IMR-90 (cell line): Measurements from ENCODE around the gene TNRC18. TPM values are rescaled to one million over a fixed set of nuclear protein-coding genes. Genes with fewer than 3 reads are reported as not detected.

Source experiments
- ATAC-seq: fragments of 200-7000 bp; cut with Tn5 transposase; 2 replicates; pipeline ENCODE4 v1.9.1; 2020; ENCODE audit warnings: low read depth, mild to moderate bottlenecking, moderate library complexity
- BruUV-seq: library from RNA; stranded (reverse); fragments of 400-500 nt; replicated peaks from 2 replicates; lab custom pipeline; 2021; lab: Mats Ljungman, UMichigan
- CTCF ChIA-PET: fragments of 300-600 bp; formaldehyde crosslinking; extraction: SDS; loops from one replicate; lab custom pipeline; 2021; ENCODE audit warnings: antibody characterized with exemption; lab: Yijun Ruan, JAX
- POLR2A ChIA-PET: fragments of 300-600 bp; sonication (Branson Sonifier 250); formaldehyde crosslinking; loops from one replicate; lab custom pipeline; 2022; ENCODE audit warnings: antibody characterized with exemption; ENCODE audit not compliant: unreplicated experiment; lab: Charles Lee
- DNase-seq: peaks from one replicate; pipeline ENCODE4 v3.0.0; 2013
- H2AFZ ChIP-seq: replicated peaks from 2 replicates; pipeline ENCODE3; 2013; ENCODE audit warnings: low read length, mild to moderate bottlenecking; ENCODE audit not compliant: poor library complexity
- H2AK5ac ChIP-seq: 2 replicates; pipeline ENCODE4 v1.6.1; 2013; ENCODE audit warnings: low read depth, low read length, inconsistent platforms
- H2AK9ac ChIP-seq: replicated peaks from 2 replicates; pipeline ENCODE3; 2013; ENCODE audit warnings: mild to moderate bottlenecking, low read depth, low read length, moderate library complexity; ENCODE audit not compliant: poor library complexity
- H2BK120ac ChIP-seq: 2 replicates; pipeline ENCODE4 v1.6.1; 2013; ENCODE audit warnings: low read depth, low read length, inconsistent platforms
- H2BK15ac ChIP-seq: 3 replicates; pipeline ENCODE4 v1.6.1; 2013; ENCODE audit warnings: low read depth, low read length, inconsistent platforms
- H2BK20ac ChIP-seq: 2 replicates; pipeline ENCODE4 v1.6.1; 2013; ENCODE audit warnings: low read depth, mild to moderate bottlenecking, inconsistent platforms, low read length, moderate library complexity
- H2BK5ac ChIP-seq: 2 replicates; pipeline ENCODE4 v1.6.1; 2013; ENCODE audit warnings: mild to moderate bottlenecking, low read depth, low read length, inconsistent platforms; ENCODE audit not compliant: poor library complexity, severe bottlenecking
- H3K14ac ChIP-seq: replicated peaks from 2 replicates; pipeline ENCODE4 v1.6.1; 2013; ENCODE audit warnings: low read depth, low read length, inconsistent platforms
- H3K18ac ChIP-seq: 2 replicates; pipeline ENCODE4 v1.6.1; 2013; ENCODE audit warnings: low read depth, low read length, control low read depth
- H3K23ac ChIP-seq: 2 replicates; pipeline ENCODE4 v1.6.1; 2013; ENCODE audit warnings: low read depth, low read length, inconsistent platforms
- H3K27ac ChIP-seq: 2 replicates; pipeline ENCODE4 v1.5.1; 2013; ENCODE audit warnings: mild to moderate bottlenecking, control low read depth, low read length; ENCODE audit not compliant: insufficient read depth
- H3K27me3 ChIP-seq: 2 replicates; pipeline ENCODE4 v1.6.1; 2013; ENCODE audit warnings: low read length; ENCODE audit not compliant: control insufficient read depth, insufficient read depth
- H3K36me3 ChIP-seq: 2 replicates; pipeline ENCODE4 v1.6.1; 2013; ENCODE audit warnings: low read length, mixed read lengths; ENCODE audit not compliant: control insufficient read depth, insufficient read depth
- H3K4ac ChIP-seq: 2 replicates; pipeline ENCODE4 v1.6.1; 2013; ENCODE audit warnings: low read depth, low read length, inconsistent platforms
- H3K4me1 ChIP-seq: 2 replicates; pipeline ENCODE4 v1.6.1; 2013; ENCODE audit warnings: low read length, mixed read lengths; ENCODE audit not compliant: control insufficient read depth, insufficient read depth
- H3K4me2 ChIP-seq: 2 replicates; pipeline ENCODE4 v1.6.1; 2013; ENCODE audit warnings: low read depth, mild to moderate bottlenecking, control low read depth, low read length, moderate library complexity
- H3K4me3 ChIP-seq: 2 replicates; pipeline ENCODE4 v1.5.1; 2013; ENCODE audit warnings: low read depth, mild to moderate bottlenecking, control low read depth, low read length, moderate library complexity; ENCODE audit not compliant: insufficient read depth
- H3K56ac ChIP-seq: 2 replicates; pipeline ENCODE4 v1.6.1; 2013; ENCODE audit warnings: low read length, inconsistent platforms; ENCODE audit not compliant: insufficient read depth; ENCODE audit errors: extremely low read depth
- H3K79me1 ChIP-seq, 2 experiments: 2 replicates each; pipeline ENCODE4 v1.6.1; 2013; ENCODE audit warnings: low read length in 2 of 2, inconsistent platforms in 1 of 2, low read depth in 1 of 2
- H3K9ac ChIP-seq: 2 replicates; pipeline ENCODE4 v1.6.1; 2013; ENCODE audit warnings: low read depth, low read length, control low read depth
- H3K9me1 ChIP-seq: 2 replicates; pipeline ENCODE4 v1.6.1; 2013; ENCODE audit warnings: low read length, inconsistent platforms; ENCODE audit not compliant: insufficient read depth
- H3K9me3 ChIP-seq: 2 replicates; pipeline ENCODE4 v1.6.1; 2013; ENCODE audit warnings: low read length; ENCODE audit not compliant: control insufficient read depth, insufficient read depth
- H4K20me1 ChIP-seq: 2 replicates; pipeline ENCODE4 v1.6.1; 2013; ENCODE audit warnings: low read length, inconsistent platforms; ENCODE audit not compliant: insufficient read depth
- H4K5ac ChIP-seq: 2 replicates; pipeline ENCODE4 v1.6.1; 2013; ENCODE audit warnings: mild to moderate bottlenecking, low read depth, low read length, control low read depth
- H4K8ac ChIP-seq, 2 experiments: 2 replicates each; pipeline ENCODE4 v1.6.1; 2013; ENCODE audit warnings: low read depth in 2 of 2, low read length in 2 of 2, control low read depth in 1 of 2, inconsistent platforms in 1 of 2
- H4K91ac ChIP-seq: 2 replicates; pipeline ENCODE4 v1.6.1; 2013; ENCODE audit warnings: low read depth, low read length, inconsistent platforms; ENCODE audit not compliant: insufficient read depth
- BHLHE40 ChIP-seq: fragments of 150-350 bp; IDR thresholded peaks from 2 replicates; pipeline ENCODE4 v1.6.1; 2016; ENCODE audit warnings: mild to moderate bottlenecking, low read depth, low read length
- CEBPB ChIP-seq: IDR thresholded peaks from 2 replicates; pipeline ENCODE4 v1.6.1; 2012; ENCODE audit warnings: low read depth, low read length, improper control_type of control experiment
- CHD1 ChIP-seq: IDR thresholded peaks from 2 replicates; pipeline ENCODE4 v1.6.1; 2012; ENCODE audit warnings: low read depth, low read length, improper control_type of control experiment
- CTCF ChIP-seq: conservative IDR thresholded peaks from 2 replicates; pipeline ENCODE4 v1.5.1; 2012; ENCODE audit warnings: mild to moderate bottlenecking, low read depth, low read length, improper control_type of control experiment
- ELK1 ChIP-seq: fragments of 150-350 bp; IDR thresholded peaks from 2 replicates; pipeline ENCODE4 v1.6.1; 2016; ENCODE audit warnings: low read depth, mild to moderate bottlenecking, low read length, moderate library complexity, borderline replicate concordance
- FOS ChIP-seq: fragments of 150-350 bp; IDR thresholded peaks from 2 replicates; pipeline ENCODE4 v1.6.1; 2016; ENCODE audit warnings: low read depth, low read length
- MAFK ChIP-seq: IDR thresholded peaks from 2 replicates; pipeline ENCODE4 v1.6.1; 2012; ENCODE audit warnings: low read depth, low read length, improper control_type of control experiment
- MAZ ChIP-seq: IDR thresholded peaks from 2 replicates; pipeline ENCODE4 v1.6.1; 2012; ENCODE audit warnings: low read depth, mild to moderate bottlenecking, low read length, improper control_type of control experiment, moderate library complexity, borderline replicate concordance
- MXI1 ChIP-seq: IDR thresholded peaks from 2 replicates; pipeline ENCODE4 v1.6.1; 2012; ENCODE audit warnings: low read depth, mild to moderate bottlenecking, low read length, moderate library complexity, borderline replicate concordance
- NFE2L2 ChIP-seq: fragments of 150-350 bp; IDR thresholded peaks from 2 replicates; pipeline ENCODE4 v1.6.1; 2016; ENCODE audit warnings: low read depth, mild to moderate bottlenecking, low read length
- POLR2A ChIP-seq: IDR thresholded peaks from 2 replicates; pipeline ENCODE4 v1.6.1; 2012; ENCODE audit warnings: mild to moderate bottlenecking, low read depth, low read length
- RAD21 ChIP-seq: IDR thresholded peaks from 2 replicates; pipeline ENCODE4 v1.6.1; 2012; ENCODE audit warnings: low read length, improper control_type of control experiment
- RCOR1 ChIP-seq: IDR thresholded peaks from 2 replicates; pipeline ENCODE4 v1.6.1; 2012; ENCODE audit warnings: mild to moderate bottlenecking, low read length, improper control_type of control experiment; ENCODE audit not compliant: insufficient replicate concordance
- RFX5 ChIP-seq: IDR thresholded peaks from 2 replicates; pipeline ENCODE4 v1.8.0; 2012; ENCODE audit warnings: low read depth, mild to moderate bottlenecking, low read length, moderate library complexity
- SMC3 ChIP-seq: fragments of 150-350 bp; IDR thresholded peaks from 2 replicates; pipeline ENCODE4 v1.6.1; 2016; ENCODE audit warnings: low read depth, mild to moderate bottlenecking, antibody characterized with exemption, low read length, moderate library complexity
- WGBS, 2 experiments: methylation state at CpG; one replicate each; pipeline versions ENCODE4 v1.1.5 to v1.1.7; 2013; ENCODE audit warnings: missing lambda C conversion rate in 2 of 2; ENCODE audit not compliant: insufficient read length in 1 of 2; ENCODE audit errors: extremely low coverage in 2 of 2; 5-methylcytosine and 5-hydroxymethylcytosine counted together
- dilution Hi-C: fragments of 300-500 bp; cut with HindIII; formaldehyde crosslinking; loops from one replicate; pipeline ENCODE4 v1.14.3; 2018; ENCODE audit warnings: low sequenced_read_pairs; ENCODE audit not compliant: unreplicated experiment
- in situ Hi-C: fragments of 300-500 bp; cut with MboI; formaldehyde crosslinking; loops from 3 replicates; pipeline ENCODE4 v1.14.3; 2019; ENCODE audit warnings: low sequenced_read_pairs, inconsistent platforms, mixed read lengths
- intact Hi-C: fragments of 100-400 bp; cut with micrococcal nuclease; formaldehyde crosslinking; loops from 2 replicates; pipeline ENCODE4 v1.10.0; 2022
- polyA plus RNA-seq, 3 experiments: library from polyadenylated mRNA; depleted of rRNA; stranded (reverse); fragments of >200 nt; gene quantifications; 2 replicates each; pipeline ENCODE4 v1.2.3, GENCODE V29; 2012; ENCODE audit warnings: low replicate concordance in 1 of 3
- total RNA-seq: library from RNA; depleted of rRNA; stranded (reverse); fragments of >200 nt; gene quantifications from 2 replicates; pipeline ENCODE4 v1.2.3, GENCODE V29; 2012
- TF ChIP-seq, protein P1 (sequence below): fragments of 150-350 bp; IDR thresholded peaks from 2 replicates; pipeline ENCODE4 v1.6.1; 2017; ENCODE audit warnings: mild to moderate bottlenecking, antibody characterized with exemption, low read length, low read depth

TNRC18 gene
- total and polyA plus RNA-seq, 2 of the 4 experiments (the other 2 are of a cell fraction) = 4.7 to 29.6 TPM

- no peaks in the 10 kb centered on the region for H3K9me3 ChIP-seq
- POLR2A ChIA-PET = interaction anchor here (0.5 kb wide), 1 partner anchor 210 kb away, joined by 3 read pairs; no protein-coding TSS in a partner anchor
- no peak overlapping the region for H2AK9ac ChIP-seq
- no peak overlapping the region for H3K56ac ChIP-seq
- no peak overlapping the region for H3K23ac ChIP-seq
- BruUV-seq = no TSS peak
- H4K5ac ChIP-seq = no peak overlapping the region
- no peak overlapping the region for H2BK15ac ChIP-seq
- H3K4ac ChIP-seq = no peak overlapping the region
- 0 out of 2 replicates have a peak, but pooled peaks cover 2% of the 10 kb centered on the region for H3K9me1 ChIP-seq
- no peaks in the 10 kb centered on the region; the same call in 1 of the 2 replicates for H4K20me1 ChIP-seq
- H3K27ac ChIP-seq = no peak overlapping the region
- WGBS, 2 experiments = 53% methylated on average over 2 of the region's 4 CpGs; no CpG with 5 or more reads in 1 of the 2 experiments
- H2AK5ac ChIP-seq = no peak overlapping the region
- H2AFZ ChIP-seq = no peak overlapping the region
- intact Hi-C loops = no loop called here
- no peak for ATAC-seq
- no peak overlapping the region for H4K8ac ChIP-seq
- H3K27me3 ChIP-seq = no peaks in the 10 kb centered on the region
- dilution Hi-C loops = no loop called here
- H3K36me3 ChIP-seq = no peaks in the 10 kb centered on the region
- no peak overlapping the region for H3K4me3 ChIP-seq
- DNase-seq = no peak
- no peaks in the 10 kb centered on the region for H3K4me1 ChIP-seq
- no peak overlapping the region for H2BK120ac ChIP-seq
- H3K79me1 ChIP-seq = no peaks in the 10 kb centered on the region
- no peak overlapping the region for H3K4me2 ChIP-seq
- CTCF ChIA-PET = no interaction called here
- in situ Hi-C loops = loop anchor here (10.0 kb wide), 1 partner anchor 212 kb away; no protein-coding TSS in a partner anchor
- no peak overlapping the region for H2BK5ac ChIP-seq
- H3K9ac ChIP-seq = no peak overlapping the region
- no peak overlapping the region for H3K14ac ChIP-seq
- no peak overlapping the region for H4K91ac ChIP-seq
- no peak overlapping the region for H3K18ac ChIP-seq
- H2BK20ac ChIP-seq = no peak overlapping the region
- TF ChIP-seq CTCF (no peak), SMC3 (no peak), CHD1 (no peak), MAZ (no peak), POLR2A (no peak), NFE2L2 (no peak), MAFK (no peak), RAD21 (no peak), CEBPB (no peak), RCOR1 (no peak), FOS (no peak), ELK1 (no peak), RFX5 (no peak), BHLHE40 (no peak), MXI1 (no peak)
- TF ChIP-seq, protein P1, sequence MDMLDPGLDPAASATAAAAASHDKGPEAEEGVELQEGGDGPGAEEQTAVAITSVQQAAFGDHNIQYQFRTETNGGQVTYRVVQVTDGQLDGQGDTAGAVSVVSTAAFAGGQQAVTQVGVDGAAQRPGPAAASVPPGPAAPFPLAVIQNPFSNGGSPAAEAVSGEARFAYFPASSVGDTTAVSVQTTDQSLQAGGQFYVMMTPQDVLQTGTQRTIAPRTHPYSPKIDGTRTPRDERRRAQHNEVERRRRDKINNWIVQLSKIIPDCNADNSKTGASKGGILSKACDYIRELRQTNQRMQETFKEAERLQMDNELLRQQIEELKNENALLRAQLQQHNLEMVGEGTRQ = no peak
Observed at GRCh38 chr7:5457245-5457735, 33.7 kb upstream of the TNRC18 start.
